NCI-H128 (cell line): ENCODE measurements around the gene LANCL1.
"Not testable (repeated sequence)": the region's sequence is repeated elsewhere in the genome, so short reads cannot be mapped to it uniquely, and the experiment has no call there.

ENCODE experiments used
- DNase-seq: peaks from one replicate; lab custom pipeline; 2025; ENCODE audit not compliant: unreplicated experiment; lab: John Stamatoyannopoulos, UW

Gene LANCL1

GRCh38 chr2:210459880-210460279 lies 16.7 kb downstream of the LANCL1 start:
- DNase-seq, result no peak

GRCh38 chr2:210459407-210459806 lies 17.2 kb downstream of the LANCL1 start:
- no peak for DNase-seq

- no peak for DNase-seq
Measured at GRCh38 chr2:210458395-210458794, 18.2 kb downstream of the LANCL1 start.

GRCh38 chr2:210456571-210456970 lies 20.0 kb downstream of the LANCL1 start:
- DNase-seq, result no peak

- no peak for DNase-seq
Measured at GRCh38 chr2:210454336-210454735, 22.2 kb downstream of the LANCL1 start.

GRCh38 chr2:210452194-210452593 lies 24.4 kb downstream of the LANCL1 start:
- DNase-seq, result no peak

GRCh38 chr2:210450942-210451341 lies 25.6 kb downstream of the LANCL1 start:
- DNase-seq, result not testable (repeated sequence)

GRCh38 chr2:210445732-210446131 lies 30.8 kb downstream of the LANCL1 start:
- DNase-seq, result no peak

- no peak for DNase-seq
Measured at GRCh38 chr2:210445116-210445707, 31.3 kb downstream of the LANCL1 start.

- DNase-seq, result no peak
Measured at GRCh38 chr2:210443527-210443926, 33.0 kb downstream of the LANCL1 start.

GRCh38 chr2:210442878-210443277 lies 33.7 kb downstream of the LANCL1 start:
- DNase-seq, result no peak

- DNase-seq, result no peak
Measured at GRCh38 chr2:210442457-210442856, 34.1 kb downstream of the LANCL1 start.

- peak; percentile 4 for DNase-seq
Measured at GRCh38 chr2:210440206-210440605, 36.4 kb downstream of the LANCL1 start.

GRCh38 chr2:210435439-210435838 lies 41.1 kb downstream of the LANCL1 start:
- no peak for DNase-seq

GRCh38 chr2:210432633-210433032 lies 43.9 kb downstream of the LANCL1 start:
- no peak for DNase-seq

- no peak for DNase-seq
Measured at GRCh38 chr2:210429403-210430137, 47.0 kb downstream of the LANCL1 start.

- no peak for DNase-seq
Measured at GRCh38 chr2:210428393-210429179, 48.0 kb downstream of the LANCL1 start.

- not testable (repeated sequence) for DNase-seq
Measured at GRCh38 chr2:210427309-210427708, 49.2 kb downstream of the LANCL1 start.

GRCh38 chr2:210422366-210422765 lies 54.2 kb downstream of the LANCL1 start:
- DNase-seq, result no peak

- no peak for DNase-seq
Measured at GRCh38 chr2:210421916-210422315, 54.6 kb downstream of the LANCL1 start.

GRCh38 chr2:210412660-210413059 lies 63.9 kb downstream of the LANCL1 start:
- no peak for DNase-seq

- DNase-seq, result no peak
Measured at GRCh38 chr2:210410542-210410941, 66.0 kb downstream of the LANCL1 start.
